H1 (cell line): ENCODE measurements around the gene OR1K1. TPM values are rescaled to one million over a fixed set of nuclear protein-coding genes. Genes with fewer than 3 reads are reported as not detected.

ENCODE experiments used
- BRCA1 ChIP-seq: IDR thresholded peaks from 2 replicates; pipeline ENCODE4 v1.6.1; 2012; ENCODE audit warnings: low read depth, low read length, improper control_type of control experiment
- CREB1 ChIP-seq: IDR thresholded peaks from 2 replicates; pipeline ENCODE4 v1.6.1; 2012; ENCODE audit warnings: inconsistent platforms
- EGR1 ChIP-seq: IDR thresholded peaks from 2 replicates; pipeline ENCODE4 v1.6.1; 2011; ENCODE audit warnings: low read depth, low read length, borderline replicate concordance
- EZH2 ChIP-seq: fragments of 200-600 bp; sonication (generic); IDR thresholded peaks from 2 replicates; pipeline ENCODE4 v1.7.1; 2012; ENCODE audit warnings: low read depth, mild to moderate bottlenecking, moderate library complexity, low read length, inconsistent platforms; ENCODE audit not compliant: severe bottlenecking
- KDM5A ChIP-seq: fragments of 200-600 bp; IDR thresholded peaks from 2 replicates; pipeline ENCODE4 v1.7.1; 2012; ENCODE audit warnings: mild to moderate bottlenecking, low read length, inconsistent platforms, mixed read lengths
- polyA plus RNA-seq, 7 experiments: library from polyadenylated mRNA; depleted of rRNA in 3 of 7; stranded (reverse) in 5 of 7; unstranded in 2 of 7; fragments of >200 nt in 5 of 7; fragments of 200-250 nt in 2 of 7; gene quantifications; 1 replicate in 5 of 7; 2 replicates in 1 of 7; 4 replicates in 1 of 7; pipeline versions ENCODE4 v1.2.1 to v1.2.3, GENCODE V29; 2011 to 2013; ENCODE audit warnings: missing spikeins in 2 of 7, mixed read lengths in 2 of 7
- total RNA-seq: library from RNA; stranded (reverse); fragmentation: NEBNext Ultra II Directional; extraction: Animal tissue kit (Norgen Biotek cat#: 25700); gene quantifications from 2 replicates; pipeline ENCODE4 v1.2.1, GENCODE V29; 2021

Gene OR1K1
- total and polyA plus RNA-seq, 2 of the 8 experiments (the other 6 are each of a cell fraction or from before 2014, with no cell fraction given) = not detected

GRCh38 chr9:122779181-122779580 is 20.7 kb upstream of the OR1K1 start (continued):
- TF ChIP-seq KDM5A (no peak), CREB1 (no peak), EGR1 (no peak), BRCA1 (no peak), EZH2 (no peak)
- TF ChIP-seq, all 59 proteins: peak for 0
